Immature natural killer cell (primary cell): Measurements from ENCODE around the gene GRN. TPM values are rescaled to one million over a fixed set of nuclear protein-coding genes. Genes with fewer than 3 reads are reported as not detected.
"Not testable (repeated sequence)": the region's sequence is repeated elsewhere in the genome, so short reads cannot be mapped to it uniquely, and the experiment has no call there.

ENCODE experiments used
- DNase-seq, 3 donors: peaks; one replicate each; pipeline ENCODE4 v3.0.0; 2022; ENCODE audit warnings: mixed read lengths in 1 of 3
- H3K27ac Mint-ChIP-seq, 6 donors: one replicate each; pipeline ENCODE4 v1.8.0; 2020; ENCODE audit warnings: mixed read lengths in 6 of 6, mild to moderate bottlenecking in 5 of 6, inconsistent platforms in 4 of 6, moderate library complexity in 3 of 6
- H3K27me3 Mint-ChIP-seq, 3 donors: one replicate each; pipeline ENCODE4 v1.8.0; 2020 to 2021; ENCODE audit warnings: low read depth in 3 of 3, mild to moderate bottlenecking in 3 of 3, mixed read lengths in 3 of 3, moderate library complexity in 3 of 3, inconsistent platforms in 1 of 3
- H3K36me3 Mint-ChIP-seq, 3 donors: one replicate each; pipeline ENCODE4 v1.8.0; 2020; ENCODE audit warnings: mixed read lengths in 3 of 3, inconsistent platforms in 2 of 3, mild to moderate bottlenecking in 2 of 3
- H3K4me1 Mint-ChIP-seq, 2 donors: one replicate each; pipeline ENCODE4 v1.8.0; 2020; ENCODE audit warnings: inconsistent platforms in 2 of 2, mild to moderate bottlenecking in 2 of 2, mixed read lengths in 2 of 2, moderate library complexity in 1 of 2
- H3K4me3 Mint-ChIP-seq, 5 donors: one replicate each; pipeline ENCODE4 v1.8.0; 2020; ENCODE audit warnings: mild to moderate bottlenecking in 5 of 5, mixed read lengths in 5 of 5, inconsistent platforms in 3 of 5, moderate library complexity in 3 of 5
- H3K9me3 Mint-ChIP-seq, 6 donors: one replicate each; pipeline ENCODE4 v1.8.0; 2020; ENCODE audit warnings: mild to moderate bottlenecking in 6 of 6, mixed read lengths in 6 of 6, inconsistent platforms in 4 of 6, moderate library complexity in 3 of 6
- polyA plus RNA-seq, 3 donors: library from polyadenylated mRNA; unstranded; fragments of 300-500 nt; fragmentation: Illumina TruSeq; gene quantifications; one replicate each; pipeline ENCODE4 v1.2.3, GENCODE V29; 2021

GRN gene
- polyA plus RNA-seq, 3 donors from 2014 or later, result 50.9 to 103 (median 73.3) TPM

DNA sequence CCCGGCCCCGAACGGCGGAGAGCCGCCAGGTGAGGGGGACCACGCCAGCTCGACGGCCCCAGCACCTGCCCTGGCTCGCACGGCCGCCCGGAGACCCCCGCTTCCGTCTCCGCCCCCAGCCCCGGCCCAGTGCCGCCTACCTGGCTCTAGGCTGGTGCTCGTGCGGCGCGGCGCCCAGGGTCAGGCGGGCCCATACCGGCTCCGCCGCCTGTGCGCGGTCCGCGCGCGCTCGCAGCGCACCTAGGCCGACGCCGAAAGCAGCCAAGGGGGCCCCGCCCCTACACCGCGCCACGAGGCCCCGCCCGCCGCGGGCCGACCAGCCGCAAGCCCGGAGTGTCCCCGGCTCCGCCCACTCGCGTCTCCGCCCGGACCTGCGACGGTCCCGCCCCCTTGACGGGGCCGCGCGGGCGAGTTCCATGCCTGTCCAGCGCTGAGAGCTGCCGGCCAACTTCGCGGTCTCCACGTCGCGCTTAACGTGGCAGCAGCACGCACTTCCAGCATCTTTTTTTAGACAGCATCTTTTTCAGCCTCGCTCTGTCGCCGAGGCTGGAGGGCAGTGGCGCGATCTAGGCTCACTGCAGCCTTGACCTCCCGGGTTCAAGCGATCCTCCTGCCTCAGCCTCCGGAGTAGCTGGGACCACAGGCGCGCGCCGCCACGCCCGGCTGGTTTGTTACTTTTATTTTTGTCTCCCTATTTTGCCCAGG, 20.4 kb upstream of the GRN start, which contains the start of gene SLC25A39:
TSS of gene SLC25A39 (minus strand) at position 253 of the 705 bp plus-strand sequence. CDS start 1,261 bp downstream, outside the sequence.
- Mint-ChIP-seq H3K27me3 (peaks cover 6 to 21% (median 12%) of the 10 kb centered on the region in 3 donors), H3K36me3 (peaks cover 0 to 3% (median under 1%) of the 10 kb centered on the region in 3 donors), H3K4me3 (peak within 1 kb of the TSS; percentile 93 to 95 (median 93)), H3K4me1 (peaks cover 24 to 39% of the 10 kb centered on the region in 2 donors), H3K9me3 (no peaks in the 10 kb centered on the region), H3K27ac (peak within 1 kb of the TSS; percentile 94 to 98 (median 98))
- DNase-seq, result peak; percentile 96 to 97 (median 97)

DNA sequence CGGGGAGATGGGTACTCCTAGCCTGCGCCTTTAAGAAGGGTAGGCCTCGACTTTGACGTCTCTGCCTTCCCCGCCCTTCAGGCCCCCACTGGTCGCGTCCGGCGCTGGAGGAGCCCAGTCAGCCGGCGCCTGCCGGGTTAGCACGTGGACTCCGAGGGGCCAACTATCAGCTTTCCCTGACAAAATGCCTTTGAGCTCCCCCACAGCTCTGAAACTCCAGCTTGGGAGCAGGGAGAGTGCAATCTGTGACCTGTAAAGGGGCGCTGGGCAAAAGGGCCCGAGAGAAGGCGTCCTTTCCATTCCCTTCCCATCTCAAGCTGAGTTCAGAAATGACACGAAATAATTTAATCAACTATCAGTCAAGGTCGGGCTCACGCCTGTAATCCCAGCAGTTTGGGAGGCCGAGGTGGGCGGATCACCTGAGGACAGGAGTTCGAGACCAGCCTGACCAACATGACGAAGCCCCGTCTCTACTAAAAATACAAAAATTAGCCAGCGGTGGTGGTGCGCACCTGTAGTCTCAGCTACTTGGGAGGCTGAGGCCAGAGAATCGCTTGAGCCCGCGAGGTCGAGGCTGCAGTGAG, 18.1 kb upstream of the GRN start:
- H3K9me3 Mint-ChIP-seq, result no peaks in the 10 kb centered on the region
- H3K27ac Mint-ChIP-seq, result peak overlapping the region; percentile 83 to 97 (median 90)
- no peaks in the 10 kb centered on the region for H3K36me3 Mint-ChIP-seq
- H3K4me3 Mint-ChIP-seq, result peak overlapping the region; percentile 61 to 93 (median 78)
- peaks cover 6 to 21% (median 12%) of the 10 kb centered on the region in 3 donors for H3K27me3 Mint-ChIP-seq
- peaks cover 29 to 40% of the 10 kb centered on the region in 2 donors for H3K4me1 Mint-ChIP-seq
- DNase-seq, result peak; percentile 93 to 94 (median 93)

DNA sequence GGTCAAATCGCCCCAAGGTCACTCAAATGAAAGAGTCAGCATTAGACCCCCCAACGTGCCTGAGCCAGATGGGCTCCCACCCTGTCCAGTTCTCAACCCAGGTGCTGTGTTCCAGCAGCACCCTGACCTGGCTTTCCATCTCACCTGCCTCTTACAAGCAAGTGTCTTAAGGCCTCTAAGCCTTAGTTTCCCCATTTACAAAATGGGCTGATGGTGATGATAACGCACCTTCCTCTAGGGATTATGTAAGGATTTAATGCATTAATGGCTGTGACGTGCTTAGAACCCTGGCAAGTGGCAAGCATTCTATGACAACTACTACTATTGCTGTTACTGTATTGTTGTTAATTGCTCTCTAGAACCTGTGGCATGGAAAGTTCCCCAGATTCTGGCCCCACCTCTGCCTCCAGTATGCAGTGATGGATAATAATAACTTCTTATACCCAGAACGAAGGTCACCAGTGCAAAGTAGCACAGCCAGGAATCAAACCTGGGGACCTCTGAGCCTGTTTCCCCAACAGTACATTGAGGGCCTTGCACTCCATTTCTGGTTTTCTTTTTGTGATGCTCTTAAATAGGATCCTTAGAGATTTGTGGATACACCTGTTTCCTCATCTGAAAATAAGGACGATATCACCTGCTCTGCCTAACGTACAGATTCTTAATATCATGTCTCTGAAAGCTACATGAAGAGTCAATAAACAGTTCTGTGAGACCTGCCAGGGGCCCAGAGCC, 17.2 kb upstream of the GRN start:
- Mint-ChIP-seq H3K36me3 (no peaks in the 10 kb centered on the region), H3K4me3 (peak overlapping the region; percentile 21 to 40 (median 26)), H3K9me3 (no peaks in the 10 kb centered on the region), H3K27ac (peak overlapping the region; percentile 24 to 72 (median 50)), H3K27me3 (peaks cover 6 to 21% (median 12%) of the 10 kb centered on the region in 3 donors), H3K4me1 (peaks cover 29 to 36% of the 10 kb centered on the region in 2 donors)
- no peak for DNase-seq

DNA sequence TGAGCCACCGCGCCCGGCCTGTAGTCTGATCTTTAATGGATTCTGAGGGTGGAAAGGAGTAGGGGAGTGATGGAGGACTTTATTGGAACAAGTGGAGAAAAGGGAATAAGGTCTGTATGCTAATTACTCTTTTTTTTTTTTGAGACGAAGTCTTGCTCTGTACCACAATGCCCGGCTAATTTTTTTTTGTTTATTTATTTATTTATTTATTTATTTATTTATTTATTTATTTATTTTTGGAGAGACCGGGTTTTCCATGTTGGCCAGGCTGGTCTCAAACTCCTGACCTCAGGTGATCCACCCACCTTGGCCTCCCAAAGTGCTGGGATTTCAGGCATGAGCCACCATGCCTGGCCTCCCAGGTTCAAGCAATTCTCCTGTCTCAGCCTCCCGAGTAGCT, 15.6 kb upstream of the GRN start:
- not testable (repeated sequence) for DNase-seq, H3K36me3 Mint-ChIP-seq, H3K4me3 Mint-ChIP-seq, H3K27ac Mint-ChIP-seq, H3K9me3 Mint-ChIP-seq
- Mint-ChIP-seq H3K27me3 (peaks cover 6 to 21% (median 12%) of the 10 kb centered on the region in 3 donors), H3K4me1 (peaks cover 25 to 29% of the 10 kb centered on the region in 2 donors)

DNA sequence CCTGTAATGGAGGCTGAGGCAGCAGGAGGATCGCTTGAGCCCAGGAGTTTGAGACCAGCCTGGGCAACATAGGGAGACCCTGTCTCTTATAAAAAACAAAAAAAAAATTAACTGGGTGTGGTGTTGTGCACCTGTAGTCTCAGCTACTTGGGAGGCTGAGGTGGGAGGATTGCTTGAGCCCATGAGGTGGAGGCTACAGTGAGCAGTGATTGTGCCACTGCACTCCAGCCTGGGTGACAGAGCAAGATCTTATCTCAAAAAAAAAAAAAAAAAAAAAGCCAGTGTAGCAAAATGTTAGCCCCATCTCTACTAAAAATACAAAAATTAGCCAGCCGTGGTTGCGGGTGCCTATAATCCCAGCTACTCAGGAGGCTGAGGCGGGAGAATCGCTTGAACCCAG, 14.8 kb upstream of the GRN start:
- not testable (repeated sequence) for DNase-seq, H3K4me3 Mint-ChIP-seq, H3K9me3 Mint-ChIP-seq, H3K27ac Mint-ChIP-seq, H3K36me3 Mint-ChIP-seq
- H3K27me3 Mint-ChIP-seq, result peaks cover 3 to 16% (median 9%) of the 10 kb centered on the region in 3 donors
- peaks cover 21 to 24% of the 10 kb centered on the region in 2 donors for H3K4me1 Mint-ChIP-seq

DNA sequence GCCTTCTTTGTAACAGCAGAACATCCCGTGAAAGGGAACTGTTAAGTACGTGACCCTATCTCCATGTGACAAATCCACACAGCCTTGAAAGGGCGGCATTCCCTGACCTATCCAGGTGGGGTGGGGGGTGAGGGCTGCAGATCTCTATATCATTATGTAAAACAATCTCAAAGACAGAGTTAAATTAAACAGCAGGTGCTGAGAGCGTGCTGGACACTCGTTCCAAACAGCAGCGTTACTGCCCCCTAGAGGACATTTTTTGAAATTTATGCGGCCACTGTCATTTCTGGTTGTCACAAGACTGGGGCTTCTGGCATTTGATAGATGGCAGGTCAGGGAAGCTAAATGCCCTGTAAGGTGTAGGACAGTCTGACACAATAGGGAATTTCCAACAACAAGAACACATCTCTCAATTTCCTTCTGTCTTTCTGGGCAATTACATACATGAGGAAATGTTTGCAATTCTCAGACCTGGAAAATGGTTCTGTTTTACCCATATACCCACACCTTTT, 13.8 kb upstream of the GRN start:
- H3K4me3 Mint-ChIP-seq, result no peak overlapping the region

DNA sequence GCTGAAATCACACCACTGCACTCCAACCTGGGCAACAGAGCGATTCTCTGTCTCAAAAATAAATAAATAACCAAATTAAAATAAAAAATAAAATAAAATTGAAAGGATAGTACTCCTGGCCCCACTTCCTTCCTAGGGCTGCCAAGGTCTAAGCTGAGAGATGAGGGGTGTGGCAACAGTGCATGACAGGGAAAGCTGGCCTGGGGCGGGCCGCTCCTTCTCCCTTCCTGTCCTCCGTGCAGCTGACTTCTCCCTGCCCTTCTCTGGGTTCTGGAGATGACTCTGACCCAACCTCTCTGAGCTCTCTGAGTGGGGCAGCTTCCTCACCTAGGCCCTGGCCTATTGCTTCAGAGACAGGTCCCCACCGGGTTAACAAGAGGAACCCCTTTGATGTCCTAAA, 11.7 kb upstream of the GRN start:
- peaks cover 2 to 5% of the 10 kb centered on the region in 2 donors for H3K4me1 Mint-ChIP-seq
- no peaks in the 10 kb centered on the region for H3K36me3 Mint-ChIP-seq
- DNase-seq, result no peak
- no peak overlapping the region for H3K4me3 Mint-ChIP-seq
- H3K27me3 Mint-ChIP-seq, result peaks cover 0 to 10% (median 2%) of the 10 kb centered on the region in 3 donors
- no peak overlapping the region for H3K27ac Mint-ChIP-seq
- no peaks in the 10 kb centered on the region for H3K9me3 Mint-ChIP-seq

More for the DNA sequence above, 13.8 kb upstream of the GRN start:
- no peaks in the 10 kb centered on the region for H3K9me3 Mint-ChIP-seq
- peak overlapping the region in 3 of 6 donors; percentile 10 to 69 (median 24) for H3K27ac Mint-ChIP-seq
- H3K36me3 Mint-ChIP-seq, result no peaks in the 10 kb centered on the region
- H3K4me1 Mint-ChIP-seq, result peaks cover 13 to 18% of the 10 kb centered on the region in 2 donors
- H3K27me3 Mint-ChIP-seq, result peaks cover under 1 to 7% (median 2%) of the 10 kb centered on the region in 3 donors
- peak; percentile 77 to 81 (median 78) for DNase-seq

DNA sequence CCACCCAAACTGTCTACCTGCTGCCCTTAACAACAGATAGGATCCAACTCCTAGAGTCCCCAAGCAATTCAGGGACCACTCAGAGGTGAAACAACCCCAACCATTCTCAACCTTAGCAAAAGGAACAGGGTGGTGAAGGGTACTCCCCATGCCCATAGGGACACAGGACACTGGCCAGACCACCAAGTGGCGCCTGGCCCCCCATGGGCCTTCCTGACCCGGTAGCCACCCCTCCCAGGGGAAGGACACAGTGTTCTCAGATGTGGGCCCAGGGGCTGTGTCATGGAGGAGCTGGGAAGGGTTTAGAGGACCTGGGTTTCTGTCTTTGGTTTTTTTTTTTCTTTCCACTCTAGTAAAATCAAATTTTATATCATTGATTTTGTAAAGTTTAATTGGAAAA, 10.8 kb upstream of the GRN start:
- H3K9me3 Mint-ChIP-seq, result no peaks in the 10 kb centered on the region
- H3K36me3 Mint-ChIP-seq, result no peaks in the 10 kb centered on the region
- peaks cover 2 to 5% of the 10 kb centered on the region in 2 donors for H3K4me1 Mint-ChIP-seq
- peaks cover 0 to 10% (median 2%) of the 10 kb centered on the region in 3 donors for H3K27me3 Mint-ChIP-seq
- H3K4me3 Mint-ChIP-seq, result no peak overlapping the region
- DNase-seq, result no peak
- no peak overlapping the region for H3K27ac Mint-ChIP-seq

DNA sequence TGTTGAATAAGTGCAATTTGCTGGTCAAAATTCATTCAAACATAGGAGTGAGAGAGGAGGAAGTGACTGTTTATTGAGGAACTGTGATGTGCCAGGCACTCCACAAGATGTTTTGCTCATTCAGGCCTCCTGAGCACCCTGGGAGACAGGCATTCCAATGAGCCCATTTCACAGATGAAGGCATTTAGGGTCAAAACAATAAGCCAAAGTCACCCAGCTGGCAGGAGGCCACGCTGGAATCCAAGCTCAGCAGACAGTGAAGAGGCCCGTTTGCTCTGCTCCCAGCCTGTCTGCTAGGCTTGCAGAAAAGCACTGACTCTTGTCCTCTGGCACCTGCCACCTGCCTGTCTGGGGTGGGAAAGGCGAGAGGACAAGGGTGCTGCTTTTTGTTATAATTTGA, 10.4 kb upstream of the GRN start:
- peaks cover 2 to 5% of the 10 kb centered on the region in 2 donors for H3K4me1 Mint-ChIP-seq
- no peak overlapping the region for H3K27ac Mint-ChIP-seq
- H3K36me3 Mint-ChIP-seq, result no peaks in the 10 kb centered on the region
- no peaks in the 10 kb centered on the region for H3K9me3 Mint-ChIP-seq
- H3K27me3 Mint-ChIP-seq, result peaks cover 0 to 10% (median 2%) of the 10 kb centered on the region in 3 donors
- no peak overlapping the region for H3K4me3 Mint-ChIP-seq
- no peak for DNase-seq

DNA sequence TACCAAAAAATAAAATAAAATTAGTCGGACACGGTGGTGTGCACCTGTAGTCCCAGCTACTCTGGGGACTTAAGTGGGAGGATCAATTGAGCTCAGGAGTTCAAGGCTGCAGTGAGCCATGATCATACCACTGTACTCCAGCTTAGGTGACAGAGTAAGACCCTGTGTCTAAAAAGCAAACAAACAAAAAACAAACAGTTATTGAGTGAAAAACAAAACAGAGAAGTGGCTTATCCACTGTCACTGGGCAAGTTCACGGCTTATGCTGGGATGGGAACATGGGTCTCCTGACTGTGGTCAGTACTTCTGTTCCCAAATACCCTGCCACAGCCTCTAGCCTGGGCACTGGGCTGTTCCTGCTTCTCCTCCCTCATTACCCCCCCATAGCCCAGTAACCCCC, 9.5 kb upstream of the GRN start:
- no peak for DNase-seq
- Mint-ChIP-seq H3K27ac (no peak overlapping the region), H3K4me1 (peaks cover 2 to 5% of the 10 kb centered on the region in 2 donors), H3K27me3 (peaks cover 0 to 10% (median 2%) of the 10 kb centered on the region in 3 donors), H3K36me3 (no peaks in the 10 kb centered on the region), H3K9me3 (no peaks in the 10 kb centered on the region), H3K4me3 (no peak overlapping the region)

DNA sequence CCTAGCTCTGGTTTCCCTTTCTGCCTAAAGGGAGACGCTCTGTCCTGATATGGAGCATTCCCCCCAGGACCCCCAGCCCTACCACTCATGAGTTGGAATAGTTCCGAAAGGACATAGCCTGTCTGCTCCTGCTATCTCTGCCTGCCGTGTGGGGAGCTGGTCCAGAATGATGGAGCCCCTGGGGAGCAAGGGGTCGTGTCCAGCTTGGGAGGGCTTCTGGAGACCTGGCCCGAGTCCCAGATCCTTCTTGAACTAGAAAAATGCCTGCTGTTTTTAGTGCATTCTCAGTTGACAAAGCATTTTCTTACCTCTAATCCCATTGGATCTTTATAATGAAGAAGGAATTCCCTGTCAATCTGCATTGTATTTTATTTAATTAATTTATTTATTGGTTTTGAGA, 9.1 kb upstream of the GRN start:
- DNase-seq, result no peak
- no peaks in the 10 kb centered on the region for H3K9me3 Mint-ChIP-seq
- H3K36me3 Mint-ChIP-seq, result no peaks in the 10 kb centered on the region
- H3K27ac Mint-ChIP-seq, result no peak overlapping the region
- H3K4me1 Mint-ChIP-seq, result peaks cover 2 to 4% of the 10 kb centered on the region in 2 donors
- H3K27me3 Mint-ChIP-seq, result peaks cover 0 to 10% (median 2%) of the 10 kb centered on the region in 3 donors
- no peak overlapping the region for H3K4me3 Mint-ChIP-seq

DNA sequence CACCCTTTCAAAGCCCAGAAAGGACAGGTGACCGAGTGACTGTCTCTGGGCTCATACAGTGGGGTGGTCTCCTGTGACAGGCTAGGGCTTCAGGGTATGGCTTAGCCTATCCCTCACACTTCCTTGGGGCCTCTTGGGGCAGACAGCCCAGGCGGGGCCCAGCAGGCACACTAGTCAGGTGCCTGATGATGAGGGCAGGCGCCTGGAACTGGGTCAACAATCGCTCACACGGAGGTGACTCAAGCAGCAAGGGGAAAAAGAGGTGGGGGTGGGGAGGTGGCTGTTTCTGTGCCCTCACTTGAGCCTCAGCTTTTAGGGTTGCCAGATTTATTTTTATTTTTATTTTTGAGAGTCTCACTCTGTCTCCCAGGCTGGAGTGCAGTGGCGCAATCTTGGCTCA, 6.4 kb upstream of the GRN start:
- Mint-ChIP-seq H3K9me3 (no peaks in the 10 kb centered on the region), H3K4me3 (no peak overlapping the region), H3K4me1 (no peaks in the 10 kb centered on the region), H3K27me3 (peaks cover 2 to 15% (median 4%) of the 10 kb centered on the region in 3 donors), H3K36me3 (no peaks in the 10 kb centered on the region), H3K27ac (no peak overlapping the region)
- DNase-seq, result no peak

DNA sequence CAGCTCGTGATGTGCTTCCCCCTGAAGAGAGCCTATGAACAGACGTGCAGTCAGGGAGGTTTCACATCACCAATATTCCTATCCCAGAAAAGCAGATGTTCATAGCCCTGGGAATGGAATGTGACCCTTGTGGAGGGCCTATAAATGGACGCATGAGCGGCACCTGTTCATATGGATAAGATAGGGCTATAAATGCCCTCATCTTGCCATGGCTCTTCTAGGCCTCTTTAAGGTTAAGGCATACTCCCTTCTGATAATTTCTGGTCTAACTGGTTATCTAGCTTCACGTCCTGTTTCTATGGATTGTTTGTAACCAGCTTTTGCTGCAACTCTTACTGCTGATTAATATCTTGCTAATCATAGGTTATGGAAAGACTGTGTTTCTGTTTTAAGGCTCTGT, 4.5 kb upstream of the GRN start:
- H3K4me3 Mint-ChIP-seq, H3K27ac Mint-ChIP-seq, H3K36me3 Mint-ChIP-seq, H3K9me3 Mint-ChIP-seq, DNase-seq: not testable (repeated sequence)
- Mint-ChIP-seq H3K27me3 (peaks cover 4 to 17% (median 4%) of the 10 kb centered on the region in 3 donors), H3K4me1 (peaks cover 10 to 11% of the 10 kb centered on the region in 2 donors)
